ENCODE measurements around the gene CRYBB2.
"Not testable (repeated sequence)": the region's sequence is repeated elsewhere in the genome, so short reads cannot be mapped to it uniquely, and the experiment has no call there.

CRYBB2 gene, protein sequence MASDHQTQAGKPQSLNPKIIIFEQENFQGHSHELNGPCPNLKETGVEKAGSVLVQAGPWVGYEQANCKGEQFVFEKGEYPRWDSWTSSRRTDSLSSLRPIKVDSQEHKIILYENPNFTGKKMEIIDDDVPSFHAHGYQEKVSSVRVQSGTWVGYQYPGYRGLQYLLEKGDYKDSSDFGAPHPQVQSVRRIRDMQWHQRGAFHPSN

GRCh38 chr22:25219211-25219689, at the start of gene CRYBB2:
Gene CRYBB2 (plus strand): TSS chr22:25219639. CDS start chr22:25221430, 1,791 bp downstream.
- no peak for DNase-seq

- DNase-seq, result no peak
Observed at GRCh38 chr22:25170426-25170980, 48.9 kb upstream of the CRYBB2 start.

GRCh38 chr22:25172153-25172552, 47.3 kb upstream of the CRYBB2 start:
- DNase-seq, result peak; percentile 69

GRCh38 chr22:25174156-25174887, 45.1 kb upstream of the CRYBB2 start:
- DNase-seq, result no peak

DNA sequence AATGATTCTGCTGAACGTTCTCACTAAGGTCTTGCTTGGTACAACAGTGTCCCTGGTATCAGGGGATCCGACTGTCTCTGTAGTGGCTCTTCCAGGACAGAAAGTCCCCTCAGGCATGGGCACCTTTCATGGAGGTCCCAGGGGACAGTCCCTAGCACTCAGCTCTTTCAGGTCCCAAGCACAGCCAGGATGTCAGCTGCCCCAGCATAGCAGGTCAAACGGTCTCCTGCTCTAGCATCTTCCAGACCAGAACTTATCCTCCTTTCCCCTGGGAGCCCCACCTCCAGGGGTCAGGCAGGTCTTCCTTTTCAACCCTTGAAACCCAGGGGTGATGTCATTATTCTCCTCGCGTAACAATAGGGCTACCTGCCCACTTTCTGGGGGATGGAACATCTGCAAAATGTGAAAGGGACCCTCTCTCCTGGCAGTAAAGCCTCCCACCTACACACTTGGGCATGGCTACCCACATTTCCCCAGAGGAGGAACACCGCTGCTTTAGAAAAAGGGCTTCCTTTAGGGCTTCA, 44.5 kb upstream of the CRYBB2 start:
- DNase-seq, result no peak

DNA sequence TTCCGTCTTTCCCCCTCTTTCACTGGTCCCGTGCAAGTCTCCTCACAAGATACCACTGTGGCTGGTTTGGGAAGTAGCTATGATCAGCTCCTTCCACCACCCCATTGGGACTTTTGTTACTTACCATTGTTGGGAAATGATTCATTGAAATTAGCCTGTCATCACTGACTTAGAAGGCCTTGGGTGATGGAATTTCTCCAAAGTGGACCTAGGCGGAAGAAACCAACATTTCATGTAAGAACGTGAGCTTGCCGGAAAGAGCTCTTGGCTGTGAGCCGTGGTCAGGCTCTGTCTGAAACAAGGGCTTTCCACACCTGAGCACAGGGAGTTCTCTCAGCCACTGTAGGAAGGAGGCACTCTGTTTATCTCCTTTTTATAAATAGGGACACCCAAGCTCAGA, 43.3 kb upstream of the CRYBB2 start:
- DNase-seq, result no peak

DNA sequence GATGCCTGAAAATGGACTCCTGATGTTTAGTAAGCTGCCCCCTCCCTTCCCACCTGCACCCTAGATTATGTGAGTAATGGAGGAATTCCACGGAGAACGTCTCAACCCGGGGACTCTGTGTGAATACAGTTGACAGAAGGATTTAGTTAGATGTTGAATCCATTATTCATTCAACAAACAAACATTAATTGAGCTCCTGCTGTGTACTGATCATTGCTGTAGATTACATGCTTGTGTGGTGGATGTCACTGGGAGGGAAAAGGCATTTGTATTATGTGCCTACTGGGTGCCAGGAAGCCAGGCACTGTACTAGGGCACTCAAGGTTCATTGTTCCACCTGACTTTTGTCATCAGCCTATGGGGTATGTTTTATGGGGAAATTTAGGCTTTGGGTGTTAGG, 42.6 kb upstream of the CRYBB2 start:
- no peak for DNase-seq

GRCh38 chr22:25177226-25177625, 42.2 kb upstream of the CRYBB2 start:
- DNase-seq, result no peak

DNA sequence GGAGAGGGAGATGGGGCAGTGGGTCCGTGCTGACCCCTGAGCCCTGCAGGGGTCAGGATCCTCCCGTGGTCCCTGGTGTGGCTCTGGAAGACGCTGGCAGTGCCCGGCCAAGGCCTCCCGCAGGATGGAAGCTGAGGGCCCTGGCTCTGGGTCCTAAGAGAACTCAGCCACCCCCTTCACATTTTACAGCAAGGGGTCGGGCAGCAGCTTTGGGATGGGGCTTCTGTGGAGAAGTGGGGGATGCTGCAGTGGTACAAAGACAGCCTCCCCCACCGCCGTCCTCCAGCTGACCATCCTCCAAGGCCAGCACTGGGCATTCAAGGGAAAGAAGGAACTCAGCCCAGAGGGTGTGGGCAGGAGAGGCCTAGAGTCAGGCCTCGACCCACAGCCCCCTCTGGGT, 41.5 kb upstream of the CRYBB2 start:
- no peak for DNase-seq

- DNase-seq, result not testable (repeated sequence)
Observed at GRCh38 chr22:25178348-25178747, 41.1 kb upstream of the CRYBB2 start.

DNA sequence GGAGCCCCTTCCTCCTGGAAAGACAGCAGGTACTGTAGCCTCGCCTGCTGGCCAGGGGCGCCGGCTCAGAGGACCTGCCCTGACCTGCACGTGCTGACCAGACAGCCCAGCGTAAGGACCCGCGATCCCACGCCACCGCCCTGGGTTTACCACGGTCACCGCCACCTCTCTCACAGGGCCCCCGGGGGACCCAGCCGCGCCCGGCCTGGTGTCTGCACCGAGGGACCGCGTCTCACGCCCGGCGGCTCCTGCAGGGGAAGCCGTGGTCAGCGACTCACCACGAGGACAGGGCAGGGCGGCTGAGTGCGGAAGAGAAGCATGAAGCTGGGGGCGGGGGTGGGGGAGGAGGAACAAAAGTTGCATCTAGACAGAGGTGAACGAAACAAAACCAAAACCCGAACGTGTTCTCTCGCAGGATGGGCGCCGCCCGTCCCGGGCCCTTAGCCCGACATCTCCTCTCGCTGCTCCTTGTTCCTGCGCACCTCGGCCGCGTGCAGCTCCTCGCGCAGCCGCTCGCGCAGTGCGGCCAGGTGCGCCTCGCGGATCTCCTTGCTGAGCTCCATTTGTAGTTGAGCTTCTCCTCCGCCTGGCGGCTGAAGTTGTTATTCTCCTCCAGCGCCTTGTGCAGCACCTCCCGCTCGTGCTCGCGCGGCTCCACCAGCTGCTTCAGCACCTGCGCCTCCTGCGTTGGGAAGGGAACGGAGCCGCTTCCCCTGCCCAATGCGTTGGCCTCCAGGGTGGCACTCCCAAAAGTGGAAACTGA, 40.4 kb upstream of the CRYBB2 start:
- DNase-seq, result not testable (repeated sequence)

DNA sequence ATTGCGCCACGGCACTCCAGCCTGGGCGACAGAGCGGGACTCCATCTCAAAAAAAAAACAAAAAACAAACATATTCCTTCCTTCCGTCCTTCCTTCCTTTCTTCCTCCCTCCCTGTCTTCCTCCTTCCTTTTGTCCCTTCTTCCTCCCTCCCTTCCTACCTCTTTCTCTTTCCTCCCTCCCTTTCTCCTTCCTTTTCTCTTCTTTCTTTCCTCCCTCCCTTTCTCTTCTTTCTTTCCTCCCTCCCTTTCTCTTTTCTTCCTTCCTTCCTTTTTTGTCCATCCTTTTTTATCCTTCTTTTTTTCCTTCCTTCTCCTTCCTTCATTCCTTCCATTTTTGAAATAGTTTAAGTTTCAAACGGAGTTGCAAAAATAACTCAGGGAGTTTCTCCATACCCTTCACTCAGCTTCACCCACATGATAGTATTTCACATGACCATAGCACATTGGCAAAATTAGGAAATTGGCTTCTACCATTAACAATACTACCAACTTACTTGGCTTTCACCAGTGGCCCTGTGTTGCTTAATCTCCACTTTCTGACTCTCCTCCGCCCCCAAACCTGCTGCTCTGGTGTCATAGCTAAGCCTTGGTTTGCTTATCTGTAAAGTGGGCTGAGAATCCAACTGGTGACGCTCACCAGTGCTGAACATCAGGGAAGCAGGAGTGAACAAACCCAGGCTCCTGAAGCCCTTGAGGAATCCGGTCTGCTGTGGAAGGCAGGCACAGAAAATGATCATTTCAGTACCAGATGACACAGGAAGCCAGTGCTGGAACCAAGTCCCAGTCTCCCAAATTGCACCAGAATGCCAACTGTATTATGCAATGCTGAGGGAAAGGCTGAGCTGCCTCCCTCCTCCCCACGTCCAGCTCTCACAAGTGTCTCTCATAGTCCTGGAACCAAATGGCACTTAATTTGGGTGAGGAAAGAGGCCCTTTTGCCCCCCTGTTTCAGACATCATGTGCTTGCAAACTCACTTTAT, 37.0 kb upstream of the CRYBB2 start:
- DNase-seq, result no peak

GRCh38 chr22:25183949-25184619, 35.4 kb upstream of the CRYBB2 start:
- DNase-seq, result no peak

DNA sequence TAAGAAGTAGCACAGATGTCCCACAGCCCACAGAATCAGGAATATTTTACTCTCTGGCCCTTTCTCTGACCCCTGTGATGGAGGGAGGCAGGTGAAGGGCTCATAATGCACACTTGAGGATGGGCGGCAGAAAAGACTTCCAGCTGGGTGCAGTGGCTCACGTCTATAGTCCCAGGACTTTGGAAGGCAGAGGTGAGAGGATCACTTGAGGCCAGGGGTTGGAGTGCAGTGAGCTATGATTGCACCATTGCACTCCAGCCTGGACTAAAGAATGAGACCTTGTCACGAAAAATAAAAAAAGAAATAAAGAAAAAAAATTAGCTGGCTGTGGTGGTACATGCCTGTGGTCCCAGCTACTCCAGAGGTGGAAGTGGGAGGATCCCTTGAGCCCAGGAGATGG, 33.3 kb upstream of the CRYBB2 start:
- no peak for DNase-seq

DNA sequence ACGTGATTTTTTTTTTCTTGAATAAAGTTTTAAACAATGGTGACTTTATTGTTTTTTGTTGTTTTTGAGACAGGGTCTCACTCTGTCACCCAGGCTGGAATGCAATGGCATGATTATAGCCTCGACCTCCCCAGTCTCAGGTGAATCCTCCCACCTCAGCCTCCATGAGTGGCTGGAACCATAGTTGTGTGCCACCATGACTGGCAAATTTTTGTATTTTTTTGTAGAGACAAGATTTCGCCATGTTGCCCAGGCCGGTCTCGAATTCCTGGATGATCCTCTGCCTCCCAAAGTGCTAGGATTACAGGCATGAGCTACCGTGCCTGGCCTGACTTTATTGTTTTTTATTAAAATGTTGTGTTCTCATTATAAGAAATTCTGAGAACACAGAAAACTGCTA, 32.0 kb upstream of the CRYBB2 start:
- DNase-seq, result no peak

GRCh38 chr22:25192406-25192805, 27.0 kb upstream of the CRYBB2 start:
- no peak for DNase-seq

DNA sequence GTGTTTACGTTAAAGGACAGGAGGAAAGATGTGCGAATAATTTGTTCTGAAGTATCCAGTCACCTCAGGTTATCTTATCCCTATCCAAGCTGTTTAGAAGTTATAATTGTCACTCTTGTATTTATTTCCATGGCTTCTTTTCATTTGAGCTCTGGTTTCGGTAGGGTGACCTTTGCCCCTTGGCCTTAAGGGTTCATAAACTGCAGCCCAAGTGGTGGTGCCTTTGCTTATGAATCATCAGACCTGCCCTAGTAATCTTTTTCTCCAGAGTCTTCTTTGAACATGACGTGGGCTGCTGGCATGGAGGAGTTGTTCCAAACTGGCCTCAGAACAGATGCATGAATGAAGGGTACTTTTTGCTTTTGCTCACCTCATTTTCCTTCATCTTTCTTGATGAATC, 26.3 kb upstream of the CRYBB2 start:
- no peak for DNase-seq

- peak; percentile 15 for DNase-seq
Observed at GRCh38 chr22:25193548-25193947, 25.9 kb upstream of the CRYBB2 start.

DNA sequence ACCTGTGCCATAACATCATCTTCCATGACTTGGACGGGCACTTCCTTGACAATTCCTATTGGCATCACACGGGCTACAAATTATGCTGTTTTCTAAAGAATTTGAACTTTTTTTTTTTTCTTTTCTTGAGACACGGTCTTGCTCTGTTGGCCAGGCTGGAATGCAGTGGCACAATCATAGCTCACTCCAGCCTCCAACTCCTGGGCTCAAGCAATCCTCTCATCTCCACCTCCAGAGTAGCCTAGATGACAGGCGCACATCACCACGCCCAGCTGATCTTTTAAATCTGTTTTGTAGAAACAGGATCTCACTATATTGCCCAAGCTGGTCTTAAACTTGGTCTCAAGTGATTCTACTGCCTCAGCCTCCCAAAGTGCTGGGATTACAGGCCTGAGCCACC, 23.1 kb upstream of the CRYBB2 start:
- no peak for DNase-seq

GRCh38 chr22:25197340-25197739, 22.1 kb upstream of the CRYBB2 start:
- DNase-seq, result no peak

All from hematopoietic multipotent progenitor cell treated with erythropoietin and hydrocortisone succinate and interleukin-3 and kit ligand, for 4 days (in vitro differentiated cells).